Coronary artery (tissue), 2 donors: ENCODE measurements around the gene LMBR1L.

Experiments
- DNase-seq: peaks from one replicate; pipeline ENCODE4 v3.0.0-alpha.2; 2017; ENCODE audit warnings: low spot score
- H3K27ac ChIP-seq, 2 donors: fragments of 200-600 bp; sonication (generic); one replicate each; pipeline ENCODE4 v1.5.1; 2016 to 2019
- H3K4me3 ChIP-seq: fragments of 200-600 bp; sonication (generic); 2 replicates; pipeline ENCODE4 v1.5.1; 2016; ENCODE audit warnings: mild to moderate bottlenecking, moderate library complexity
- TF ChIP-seq, protein P1 (sequence below): fragments of 200-600 bp; sonication (generic); IDR thresholded peaks from one replicate; pipeline ENCODE4 v1.5.1; 2019; ENCODE audit warnings: antibody characterized with exemption

Gene LMBR1L

DNA sequence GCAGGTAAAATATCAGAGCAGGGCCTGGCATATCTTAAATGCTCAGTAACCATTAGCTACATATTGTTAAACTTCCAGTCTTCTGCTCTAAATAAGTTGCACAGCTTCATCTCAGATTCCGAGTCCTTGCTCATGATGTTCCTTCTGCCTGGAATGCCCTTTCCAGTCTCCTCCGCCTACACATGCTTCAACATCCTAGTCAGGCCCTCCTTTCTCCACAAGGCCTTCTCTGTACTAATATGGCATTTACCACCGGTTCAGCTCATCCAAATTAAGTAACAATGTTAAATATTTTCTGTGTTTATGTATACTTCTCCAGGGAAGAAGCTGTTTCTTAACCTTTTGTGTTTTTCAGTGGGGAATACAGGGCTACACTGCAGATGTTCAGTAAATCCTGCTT is 24.5 kb downstream of the LMBR1L start:
- DNase-seq, result no peak
- TF ChIP-seq, protein P1, sequence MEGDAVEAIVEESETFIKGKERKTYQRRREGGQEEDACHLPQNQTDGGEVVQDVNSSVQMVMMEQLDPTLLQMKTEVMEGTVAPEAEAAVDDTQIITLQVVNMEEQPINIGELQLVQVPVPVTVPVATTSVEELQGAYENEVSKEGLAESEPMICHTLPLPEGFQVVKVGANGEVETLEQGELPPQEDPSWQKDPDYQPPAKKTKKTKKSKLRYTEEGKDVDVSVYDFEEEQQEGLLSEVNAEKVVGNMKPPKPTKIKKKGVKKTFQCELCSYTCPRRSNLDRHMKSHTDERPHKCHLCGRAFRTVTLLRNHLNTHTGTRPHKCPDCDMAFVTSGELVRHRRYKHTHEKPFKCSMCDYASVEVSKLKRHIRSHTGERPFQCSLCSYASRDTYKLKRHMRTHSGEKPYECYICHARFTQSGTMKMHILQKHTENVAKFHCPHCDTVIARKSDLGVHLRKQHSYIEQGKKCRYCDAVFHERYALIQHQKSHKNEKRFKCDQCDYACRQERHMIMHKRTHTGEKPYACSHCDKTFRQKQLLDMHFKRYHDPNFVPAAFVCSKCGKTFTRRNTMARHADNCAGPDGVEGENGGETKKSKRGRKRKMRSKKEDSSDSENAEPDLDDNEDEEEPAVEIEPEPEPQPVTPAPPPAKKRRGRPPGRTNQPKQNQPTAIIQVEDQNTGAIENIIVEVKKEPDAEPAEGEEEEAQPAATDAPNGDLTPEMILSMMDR, result no peak
- H3K27ac ChIP-seq, result no peak overlapping the region
- no peak overlapping the region for H3K4me3 ChIP-seq

DNA sequence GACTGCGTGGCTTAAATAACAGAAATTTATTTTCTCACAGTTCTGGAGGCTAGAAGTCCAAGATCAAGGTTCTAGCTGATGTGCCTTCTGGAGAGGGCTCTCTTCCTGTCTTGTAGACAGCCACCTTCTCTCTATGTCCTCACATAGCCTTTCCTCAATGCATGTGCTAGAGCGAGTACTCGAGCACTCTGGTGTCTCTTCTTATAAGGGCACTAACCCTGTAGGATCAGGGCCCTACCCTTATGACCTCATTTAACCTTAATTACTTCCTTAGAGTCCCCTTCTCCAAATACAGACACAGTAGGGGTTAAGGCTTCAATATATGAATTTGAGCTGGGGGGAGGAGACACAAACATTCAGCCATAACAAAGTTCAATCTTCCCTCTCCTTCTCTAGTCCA is 26.2 kb downstream of the LMBR1L start:
- no peak overlapping the region for H3K4me3 ChIP-seq
- no peak overlapping the region for H3K27ac ChIP-seq
- TF ChIP-seq, protein P1, result no peak
- DNase-seq, result no peak

DNA sequence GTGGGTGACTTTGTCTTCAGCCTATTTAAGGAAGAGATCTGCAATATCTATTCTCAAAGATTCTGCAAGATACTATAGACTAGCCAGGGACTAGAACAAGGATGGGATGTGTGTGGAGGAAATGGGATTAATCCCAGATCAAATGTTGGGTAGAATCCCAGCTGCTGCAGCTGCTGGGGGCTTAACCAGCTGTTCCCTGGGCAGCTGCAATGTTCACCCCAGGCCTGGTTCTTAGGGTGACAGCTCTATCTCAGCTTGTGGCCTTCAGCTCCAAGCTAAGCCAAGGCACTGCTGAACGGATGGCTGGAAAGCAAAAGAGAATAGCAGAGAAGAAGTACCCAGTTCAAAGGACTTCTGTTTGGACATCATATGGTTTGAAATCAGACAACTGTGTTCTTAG is 30.9 kb downstream of the LMBR1L start:
- DNase-seq, result no peak

DNA sequence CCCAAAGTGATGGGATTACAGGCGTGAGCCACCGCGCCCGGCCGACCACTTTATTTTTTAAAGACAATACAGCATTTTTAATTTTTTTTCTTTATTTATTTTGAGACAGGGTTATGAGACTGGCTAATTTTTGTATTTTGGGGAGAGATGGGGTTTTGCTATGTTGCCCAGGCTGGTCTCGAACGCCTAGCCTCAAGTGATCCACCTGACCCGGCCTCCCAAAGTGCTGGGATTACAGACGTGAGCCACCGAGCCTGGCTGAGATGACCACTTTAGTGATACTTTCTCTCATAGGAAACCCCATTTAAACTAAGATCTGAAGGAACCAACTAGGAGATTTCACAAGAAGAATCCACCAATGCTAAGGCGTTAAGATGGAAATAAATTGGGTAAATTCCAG is 39.7 kb downstream of the LMBR1L start:
- Histone ChIP-seq H3K27ac (no peak overlapping the region), H3K4me3 (no peak overlapping the region)
- no peak for DNase-seq
- TF ChIP-seq, protein P1, result no peak

More for the DNA sequence above, 30.9 kb downstream of the LMBR1L start:
- TF ChIP-seq, protein P1, result no peak
- H3K27ac ChIP-seq, result no peak overlapping the region
- no peak overlapping the region for H3K4me3 ChIP-seq

DNA sequence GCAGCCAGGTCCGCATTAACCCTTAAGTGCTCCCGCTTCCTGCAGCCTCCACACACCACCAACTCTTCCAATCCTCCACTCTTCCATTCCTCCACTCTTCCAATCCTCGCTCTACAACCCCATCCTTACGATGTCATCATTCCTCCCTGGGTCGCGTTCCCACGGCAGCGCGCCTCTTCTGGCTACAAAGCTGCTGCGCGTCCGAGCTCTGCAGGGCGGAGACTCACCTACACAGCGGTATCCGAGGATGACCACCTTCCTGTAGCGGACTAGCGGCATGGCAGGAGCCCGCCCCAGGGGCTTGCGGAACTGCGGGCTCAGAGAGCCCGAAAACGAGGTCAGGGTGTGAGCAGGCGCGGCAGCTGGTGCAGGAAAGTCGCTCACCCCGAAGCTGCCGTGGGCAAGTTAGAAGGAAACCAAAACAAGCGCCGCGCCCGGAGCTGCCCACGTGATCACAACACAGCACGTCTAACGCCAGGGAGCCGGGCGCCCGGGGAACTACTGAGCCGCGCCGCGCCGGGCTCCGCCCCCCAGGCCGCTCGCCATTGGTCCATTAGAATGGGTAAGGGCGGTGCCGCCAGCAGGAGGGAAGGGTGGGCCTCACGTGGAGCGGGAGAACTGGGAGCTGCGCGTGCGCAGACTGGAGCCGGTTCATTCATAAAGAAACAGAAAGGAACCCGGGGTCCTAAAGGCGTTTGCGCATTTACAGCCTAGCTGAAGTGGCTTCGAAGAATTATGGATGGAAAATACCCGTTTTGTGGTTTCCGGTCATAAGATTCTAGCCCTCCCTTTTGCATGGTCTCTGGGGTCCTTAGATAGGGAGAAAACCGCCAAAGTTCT is 40.9 kb downstream of the LMBR1L start, which contains the start of gene RHEBL1:
TSS of gene RHEBL1 (minus strand) at position 473 of the 840 bp plus-strand sequence. CDS start at position 279, 194 bp downstream.
- TF ChIP-seq, protein P1, result no peak
- Histone ChIP-seq H3K4me3 (peak within 1 kb of the TSS; percentile 82), H3K27ac (peak within 1 kb of the TSS; percentile 36 to 63)
- DNase-seq, result peak; percentile 99

DNA sequence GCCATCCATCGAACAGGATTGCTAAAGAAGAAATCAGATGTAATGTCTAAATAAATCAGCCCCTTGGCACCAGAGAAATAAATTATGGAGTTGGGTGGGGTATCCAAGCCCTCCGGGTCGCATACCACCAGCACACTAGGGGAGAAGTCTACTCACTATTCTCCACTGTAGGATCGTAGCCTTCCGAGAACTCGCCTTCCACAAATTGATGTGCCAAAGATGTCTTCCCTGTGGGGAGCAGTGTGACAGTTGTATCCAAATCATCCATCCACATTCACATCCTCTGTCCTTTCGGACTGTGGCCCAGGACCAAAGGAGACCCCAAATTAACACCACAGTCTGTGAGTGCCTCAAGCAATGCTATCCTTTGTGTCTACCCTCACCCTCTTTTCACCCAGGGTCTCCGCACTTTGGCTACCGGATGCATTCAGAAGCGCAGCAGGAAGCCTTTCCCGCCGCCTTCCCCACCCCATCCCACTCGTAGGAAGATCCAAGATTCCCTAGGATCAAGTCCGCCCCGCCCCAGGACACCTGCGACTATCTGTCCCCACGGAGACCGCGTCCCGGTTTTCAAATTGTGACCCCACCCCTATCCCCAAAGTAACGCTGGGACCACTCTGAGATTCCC is 41.7 kb downstream of the LMBR1L start:
- DNase-seq, result peak; percentile 71
- Histone ChIP-seq H3K27ac (peak overlapping the region in 1 of 2 donors; percentile 63), H3K4me3 (peak overlapping the region; percentile 82)
- TF ChIP-seq, protein P1, result no peak
